Esophagus muscularis mucosa (tissue), 4 donors: ENCODE data around the gene UBAC2. TPM values are rescaled to one million over a fixed set of nuclear protein-coding genes. Genes with fewer than 3 reads are reported as not detected.

Experiments used
- DNase-seq: peaks from one replicate; pipeline ENCODE4 v3.0.0-alpha.2; 2017; ENCODE audit errors: extremely low spot score
- H3K27ac ChIP-seq, 4 donors: fragments of 200-600 bp; sonication (generic); replicated peaks in 1 of 4; 1 replicate in 3 of 4; 2 replicates in 1 of 4; pipeline ENCODE4 v1.5.1; 2016 to 2019; ENCODE audit warnings: mild to moderate bottlenecking in 1 of 4
- H3K27me3 ChIP-seq, 4 donors: fragments of 200-600 bp; sonication (generic); one replicate each; pipeline versions ENCODE4 v1.5.1 to v1.6.0; 2016 to 2019
- H3K36me3 ChIP-seq, 4 donors: fragments of 200-600 bp; sonication (generic); one replicate each; pipeline ENCODE4 v1.5.1; 2016 to 2019
- H3K4me1 ChIP-seq, 4 donors: fragments of 200-600 bp; sonication (generic); one replicate each; pipeline ENCODE4 v1.5.1; 2016 to 2019
- H3K4me3 ChIP-seq, 4 donors: fragments of 200-600 bp; sonication (generic); 1 replicate in 2 of 4; 2 replicates in 2 of 4; pipeline ENCODE4 v1.5.1; 2016 to 2019; ENCODE audit warnings: mild to moderate bottlenecking in 4 of 4, moderate library complexity in 1 of 4
- H3K9me3 ChIP-seq, 4 donors: fragments of 200-600 bp; sonication (generic); 1 replicate in 3 of 4; 2 replicates in 1 of 4; pipeline ENCODE4 v1.5.1; 2016 to 2019
- EP300 ChIP-seq: sonication (generic); formaldehyde crosslinking; IDR thresholded peaks from one replicate; pipeline ENCODE4 v1.6.1; 2017; ENCODE audit warnings: antibody characterized with exemption
- POLR2A ChIP-seq: fragments of 450-650 bp; IDR thresholded peaks from one replicate; pipeline ENCODE4 v1.6.1; 2017; ENCODE audit warnings: antibody characterized with exemption, moderate library complexity, mild to moderate bottlenecking, low read depth
- POLR2AphosphoS5 ChIP-seq, 2 donors: sonication (generic); formaldehyde crosslinking; IDR thresholded peaks; one replicate each; pipeline ENCODE4 v1.6.1; 2017; ENCODE audit warnings: antibody characterized with exemption in 2 of 2
- WGBS: methylation state at CpG from one replicate; pipeline ENCODE4 v1.1.5; 2018; 5-methylcytosine and 5-hydroxymethylcytosine counted together
- intact Hi-C: fragments of 100-400 bp; cut with DNase I; formaldehyde crosslinking; loops from one replicate; pipeline ENCODE4 v1.15.1; 2023
- total RNA-seq, 4 donors: library from RNA; depleted of rRNA; stranded (reverse); fragments of >200 nt; gene quantifications; one replicate each; pipeline versions ENCODE4 v1.1.0 to v1.2.1, GENCODE V29; 2016
- TF ChIP-seq, protein P1 (sequence below), 3 experiments: fragments of 200-600 bp in 2 of 3; fragments of 450-650 bp in 1 of 3; sonication (generic) in 2 of 3; IDR thresholded peaks; one replicate each; pipeline ENCODE4 v1.5.1; 2017 to 2019; ENCODE audit warnings: antibody characterized with exemption in 3 of 3, mild to moderate bottlenecking in 2 of 3, moderate library complexity in 1 of 3

Gene UBAC2
- total RNA-seq, 4 donors from 2014 or later: 42.6 to 62.1 (median 50.9) TPM

DNA sequence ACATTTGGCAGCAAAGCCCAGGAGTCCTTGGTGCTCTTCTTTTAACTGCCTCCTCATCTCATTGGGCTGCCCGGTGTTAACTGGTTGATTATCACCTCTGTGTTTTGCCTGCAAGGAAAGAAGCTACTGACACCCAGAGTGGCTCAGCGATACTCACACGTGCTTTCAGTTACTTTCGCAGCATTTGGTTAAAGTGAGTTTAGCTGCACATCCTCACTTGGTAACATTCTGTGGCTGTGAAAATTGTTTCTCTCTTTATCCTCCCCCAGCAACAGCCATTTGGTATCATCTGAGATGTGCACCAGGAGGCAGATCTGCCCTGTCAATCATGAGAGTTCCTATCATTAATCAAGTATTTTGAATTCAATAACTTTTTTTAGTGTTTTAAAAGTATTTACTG is 151.1 kb downstream of the UBAC2 start:
- intact Hi-C loops: no loop called here
- TF ChIP-seq POLR2A (no peak), EP300 (no peak), POLR2AphosphoS5 (IDR thresholded peaks at IDR 0.05) (no peak)
- Histone ChIP-seq H3K4me3 (no peak overlapping the region), H3K4me1 (peaks cover 9 to 26% (median 17%) of the 10 kb centered on the region in 4 donors), H3K27ac (no peak overlapping the region), H3K27me3 (no peaks in the 10 kb centered on the region), H3K9me3 (no peaks in the 10 kb centered on the region), H3K36me3 (peaks cover 11 to 56% (median 33%) of the 10 kb centered on the region in 4 donors)
- 91% methylated on average over 4 of the region's 4 CpGs for WGBS
- DNase-seq: peak; percentile 70

DNA sequence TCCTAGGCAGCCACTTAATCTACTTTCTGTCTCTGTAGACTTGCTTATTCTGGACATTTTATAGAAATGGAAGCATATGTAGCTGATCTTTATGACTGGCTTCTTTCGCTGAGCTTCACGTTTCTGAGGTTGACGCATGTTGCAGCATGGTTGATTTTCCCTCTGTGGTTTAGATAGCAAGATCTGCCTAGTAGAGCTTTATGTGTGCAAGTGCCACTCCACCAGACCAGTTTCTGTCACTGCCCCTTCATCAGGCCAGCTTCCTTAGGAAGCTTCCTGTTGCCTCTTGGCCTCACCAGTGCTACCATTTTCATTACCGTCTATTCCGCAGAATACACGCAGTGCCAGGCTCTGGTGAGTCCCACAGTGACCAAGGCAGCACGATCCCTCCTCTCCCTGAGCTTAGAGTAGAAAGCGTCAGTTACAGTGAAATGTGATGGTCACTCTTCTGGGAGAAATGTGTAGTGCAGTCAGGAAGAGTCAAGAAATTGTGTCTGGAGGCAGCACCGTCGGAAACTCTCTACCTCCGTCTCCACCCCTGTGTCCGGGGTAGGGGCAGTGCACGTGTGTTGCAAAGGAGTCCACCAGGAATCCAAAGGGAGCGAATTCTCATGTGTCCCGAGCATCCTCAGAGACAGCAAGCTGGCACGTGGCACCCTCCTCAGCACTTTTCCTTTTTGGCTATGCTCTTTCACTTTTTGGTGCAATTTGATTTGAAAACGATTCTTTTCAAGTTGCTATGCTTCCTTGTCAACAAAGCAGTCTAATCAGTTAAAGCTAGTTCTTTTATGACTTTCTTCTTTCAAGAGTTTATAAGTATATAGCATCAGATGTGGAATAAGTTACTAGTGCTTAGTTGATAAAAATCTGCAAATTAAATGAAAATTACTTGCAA is 151.9 kb downstream of the UBAC2 start:
- TF ChIP-seq, protein P1, sequence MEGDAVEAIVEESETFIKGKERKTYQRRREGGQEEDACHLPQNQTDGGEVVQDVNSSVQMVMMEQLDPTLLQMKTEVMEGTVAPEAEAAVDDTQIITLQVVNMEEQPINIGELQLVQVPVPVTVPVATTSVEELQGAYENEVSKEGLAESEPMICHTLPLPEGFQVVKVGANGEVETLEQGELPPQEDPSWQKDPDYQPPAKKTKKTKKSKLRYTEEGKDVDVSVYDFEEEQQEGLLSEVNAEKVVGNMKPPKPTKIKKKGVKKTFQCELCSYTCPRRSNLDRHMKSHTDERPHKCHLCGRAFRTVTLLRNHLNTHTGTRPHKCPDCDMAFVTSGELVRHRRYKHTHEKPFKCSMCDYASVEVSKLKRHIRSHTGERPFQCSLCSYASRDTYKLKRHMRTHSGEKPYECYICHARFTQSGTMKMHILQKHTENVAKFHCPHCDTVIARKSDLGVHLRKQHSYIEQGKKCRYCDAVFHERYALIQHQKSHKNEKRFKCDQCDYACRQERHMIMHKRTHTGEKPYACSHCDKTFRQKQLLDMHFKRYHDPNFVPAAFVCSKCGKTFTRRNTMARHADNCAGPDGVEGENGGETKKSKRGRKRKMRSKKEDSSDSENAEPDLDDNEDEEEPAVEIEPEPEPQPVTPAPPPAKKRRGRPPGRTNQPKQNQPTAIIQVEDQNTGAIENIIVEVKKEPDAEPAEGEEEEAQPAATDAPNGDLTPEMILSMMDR (IDR thresholded peaks at IDR 0.05): no peak
- TF ChIP-seq POLR2AphosphoS5 (IDR thresholded peaks at IDR 0.05) (no peak), POLR2A (no peak), EP300 (no peak)
- H3K4me3 ChIP-seq: no peak overlapping the region
- H3K27me3 ChIP-seq: no peaks in the 10 kb centered on the region
- H3K36me3 ChIP-seq: peaks cover 11 to 51% (median 32%) of the 10 kb centered on the region in 4 donors
- H3K4me1 ChIP-seq: peaks cover 15 to 34% (median 25%) of the 10 kb centered on the region in 4 donors
- DNase-seq: peak; percentile 66
- H3K9me3 ChIP-seq: no peaks in the 10 kb centered on the region
- intact Hi-C loops: no loop called here
- no peak overlapping the region for H3K27ac ChIP-seq
- WGBS: 94% methylated on average over 17 of the region's 17 CpGs

DNA sequence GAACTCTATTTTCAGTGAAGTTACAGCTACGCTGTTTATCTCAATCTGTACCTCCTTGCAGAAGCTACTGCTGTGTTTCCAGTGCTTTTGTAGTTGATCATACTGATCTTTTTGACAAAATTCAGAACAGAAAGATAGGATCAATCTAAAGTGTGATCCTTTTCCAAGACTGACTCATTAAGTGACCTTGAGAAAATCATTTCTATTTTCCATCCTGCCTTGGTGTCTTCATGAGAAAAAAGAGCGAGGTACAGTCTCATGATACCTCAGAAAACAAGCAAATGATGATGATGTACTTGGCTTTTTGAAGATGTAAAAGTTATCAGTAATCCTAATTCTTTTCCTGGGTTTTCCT is 152.6 kb downstream of the UBAC2 start:
- intact Hi-C loops: no loop called here
- Histone ChIP-seq H3K4me3 (no peak overlapping the region), H3K36me3 (peaks cover 11 to 44% (median 30%) of the 10 kb centered on the region in 4 donors), H3K27me3 (no peaks in the 10 kb centered on the region), H3K9me3 (no peaks in the 10 kb centered on the region), H3K4me1 (peaks cover 15 to 38% (median 29%) of the 10 kb centered on the region in 4 donors), H3K27ac (no peak overlapping the region)
- 79% methylated on average over 2 of the region's 2 CpGs for WGBS
- no peak for TF ChIP-seq EP300
- DNase-seq: no peak

DNA sequence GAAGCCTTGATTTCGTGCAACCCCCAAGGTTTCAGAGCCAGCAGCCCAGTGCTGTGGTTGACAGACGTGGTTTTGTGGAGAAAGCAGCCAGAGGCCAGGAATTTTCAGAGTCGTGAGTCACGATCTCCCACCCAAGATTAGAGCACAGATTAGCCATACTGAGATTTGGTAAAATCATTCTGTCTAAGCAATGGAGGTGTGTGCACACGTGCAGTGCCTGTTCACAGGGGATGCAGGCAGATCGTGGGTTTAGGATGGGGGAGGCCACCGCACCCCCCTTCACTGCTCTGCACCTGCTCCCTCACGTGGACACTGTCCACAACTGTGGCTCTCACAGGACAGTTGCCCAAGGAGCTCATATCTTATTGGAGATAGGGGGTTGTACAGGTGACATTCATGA is 153.2 kb downstream of the UBAC2 start:
- Histone ChIP-seq H3K36me3 (peaks cover 9 to 45% (median 25%) of the 10 kb centered on the region in 4 donors), H3K27me3 (no peaks in the 10 kb centered on the region), H3K4me3 (no peak overlapping the region), H3K4me1 (peaks cover 15 to 38% (median 29%) of the 10 kb centered on the region in 4 donors), H3K9me3 (no peaks in the 10 kb centered on the region), H3K27ac (no peak overlapping the region)
- peak; percentile 82 for DNase-seq
- 78% methylated on average over 5 of the region's 8 CpGs for WGBS
- TF ChIP-seq POLR2A (no peak), EP300 (no peak), POLR2AphosphoS5 (IDR thresholded peaks at IDR 0.05) (no peak)
- TF ChIP-seq, protein P1 (IDR thresholded peaks at IDR 0.05): no peak
- intact Hi-C loops: no loop called here

DNA sequence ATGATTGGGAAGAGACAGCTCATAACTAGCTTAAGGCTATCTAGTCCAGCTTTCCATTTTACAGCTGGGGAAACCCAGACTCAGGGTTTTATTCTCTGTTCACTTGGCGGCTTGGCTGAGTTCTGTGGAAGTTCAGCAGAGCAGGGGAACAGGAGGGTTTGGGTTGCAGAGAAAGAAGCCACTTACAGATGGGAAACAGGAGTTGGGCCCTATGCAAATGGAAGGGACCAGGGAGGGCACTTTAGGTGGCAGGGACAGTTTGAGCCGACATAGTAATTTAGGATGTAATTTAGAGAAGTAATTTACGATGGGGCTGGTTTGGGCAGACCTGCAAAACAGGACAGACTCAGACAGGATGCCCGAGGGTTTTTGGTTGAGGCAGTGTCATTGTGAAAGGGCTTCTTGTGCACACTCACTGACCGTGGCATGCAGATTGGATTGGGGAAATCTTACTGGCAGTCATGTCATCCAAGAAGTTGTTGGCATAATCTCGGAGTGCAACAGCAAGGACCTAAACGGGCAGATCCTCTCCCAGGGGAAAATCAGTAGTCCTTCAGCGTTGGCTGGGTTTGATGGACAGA is 153.8 kb downstream of the UBAC2 start:
- Histone ChIP-seq H3K4me1 (peaks cover 15 to 38% (median 29%) of the 10 kb centered on the region in 4 donors), H3K36me3 (peaks cover 4 to 45% (median 20%) of the 10 kb centered on the region in 4 donors), H3K9me3 (no peaks in the 10 kb centered on the region), H3K27ac (peak overlapping the region in 2 of 4 donors; percentile 63 to 67), H3K4me3 (no peak overlapping the region), H3K27me3 (no peaks in the 10 kb centered on the region)
- peak; percentile 86 for DNase-seq
- intact Hi-C loops: no loop called here
- TF ChIP-seq EP300 (no peak), POLR2A (no peak)
- 74% methylated on average over 8 of the region's 8 CpGs for WGBS
